K562 (cell line): ENCODE data around the gene KBTBD3. TPM values are rescaled to one million over a fixed set of nuclear protein-coding genes. Genes with fewer than 3 reads are reported as not detected.

ENCODE experiments used
- ATAC-seq: fragments of 200-7000 bp; cut with Tn5 transposase; 3 replicates; pipeline ENCODE4 v1.9.1; 2020; ENCODE audit warnings: moderate library complexity
- BruUV-seq: library from RNA; stranded (reverse); fragments of 400-500 nt; replicated peaks from 2 replicates; lab custom pipeline; 2021; lab: Mats Ljungman, UMichigan
- CTCF ChIA-PET: fragments of 300-600 bp; formaldehyde crosslinking; extraction: SDS; loops from one replicate; lab custom pipeline; 2021; ENCODE audit warnings: low intra/inter-chr PET ratio; lab: Yijun Ruan, JAX
- POLR2A ChIA-PET: fragments of 300-600, 350-650 bp; sonication (Branson Sonifier 250); formaldehyde crosslinking; extraction: SDS; loops from one replicate; lab custom pipeline; 2021; ENCODE audit warnings: antibody characterized with exemption, inconsistent platforms; lab: Yijun Ruan, JAX
- DNase-seq, 4 experiments: peaks; one replicate each; pipeline versions ENCODE4 v3.0.0 to v3.0.0-alpha.2; 2011 to 2018; ENCODE audit warnings: low spot score in 3 of 4, mixed read lengths in 3 of 4; ENCODE audit errors: extremely low read depth in 1 of 4
- FAIRE-seq: peaks from 2 replicates; lab custom pipeline; 2011; peaks lifted over from hg19 to GRCh38; lab: Jason Lieb, UNC
- H2AFZ ChIP-seq: 2 replicates; pipeline ENCODE4 v1.6.0; 2011; ENCODE audit warnings: low read depth, low read length, control low read depth, inconsistent platforms
- H3K27ac ChIP-seq: fragments of 200-600 bp; 3 replicates; pipeline ENCODE4 v1.8.0; 2011; ENCODE audit warnings: low read depth, mild to moderate bottlenecking, control low read depth, inconsistent platforms, low read length, moderate library complexity, mixed read lengths; ENCODE audit errors: extremely low read depth
- H3K27me3 ChIP-seq, 2 experiments: fragments of 300-600 bp in 1 of 2; 2 replicates in 1 of 2; 3 replicates in 1 of 2; pipeline versions ENCODE4 v1.6.0 to v1.8.0; 2011; ENCODE audit warnings: inconsistent platforms in 2 of 2, low read length in 2 of 2, mild to moderate bottlenecking in 1 of 2, mixed read lengths in 1 of 2, moderate library complexity in 1 of 2; ENCODE audit not compliant: control insufficient read depth in 2 of 2, insufficient read depth in 2 of 2
- H3K36me3 ChIP-seq: fragments of 300-600 bp; 3 replicates; pipeline ENCODE4 v1.8.0; 2011; ENCODE audit warnings: mild to moderate bottlenecking, low read length, inconsistent platforms; ENCODE audit not compliant: control insufficient read depth, insufficient read depth
- H3K4me1 ChIP-seq, 2 experiments: fragments of 200-600 bp in 1 of 2; replicated peaks in 1 of 2; 2 replicates in 1 of 2; 3 replicates in 1 of 2; pipeline versions ENCODE4 v1.5.1 to v1.8.0; 2011; ENCODE audit warnings: inconsistent platforms in 2 of 2, low read length in 2 of 2, mild to moderate bottlenecking in 1 of 2, mixed read lengths in 1 of 2, moderate library complexity in 1 of 2; ENCODE audit not compliant: control insufficient read depth in 2 of 2, insufficient read depth in 2 of 2
- H3K4me2 ChIP-seq: 2 replicates; pipeline ENCODE4 v1.6.1; 2011; ENCODE audit warnings: low read length, control low read depth, inconsistent platforms, mixed read lengths; ENCODE audit not compliant: insufficient read depth
- H3K4me3 ChIP-seq: fragments of 200-600 bp; sonication (generic), shearing (Covaris generic); 2 replicates; pipeline ENCODE4 v1.5.1; 2016; ENCODE audit warnings: control low read depth, inconsistent platforms
- H3K79me2 ChIP-seq: fragments of 200-600 bp; 3 replicates; pipeline ENCODE4 v1.8.0; 2011; ENCODE audit warnings: low read length, inconsistent platforms; ENCODE audit not compliant: control insufficient read depth, insufficient read depth
- H3K9ac ChIP-seq, 2 experiments: 2 replicates each; pipeline versions ENCODE4 v1.6.0 to v1.6.1; 2011; ENCODE audit warnings: low read depth in 2 of 2, low read length in 2 of 2, control low read depth in 1 of 2, inconsistent platforms in 1 of 2, mild to moderate bottlenecking in 1 of 2, mixed read lengths in 1 of 2; ENCODE audit not compliant: insufficient read depth in 1 of 2
- H3K9me1 ChIP-seq: one replicate; pipeline ENCODE4 v1.6.0; 2011; ENCODE audit warnings: inconsistent platforms, mild to moderate bottlenecking, low read length, moderate library complexity; ENCODE audit not compliant: control insufficient read depth, insufficient read depth
- H3K9me3 ChIP-seq: replicated peaks from 2 replicates; pipeline ENCODE4 v1.5.1; 2011; ENCODE audit warnings: low read depth, low read length, inconsistent platforms; ENCODE audit not compliant: control insufficient read depth, insufficient read depth
- H4K20me1 ChIP-seq: replicated peaks from 2 replicates; pipeline ENCODE4 v1.6.1; 2011; ENCODE audit warnings: low read length, inconsistent platforms, mixed read lengths; ENCODE audit not compliant: control insufficient read depth, insufficient read depth
- CXXC5 ChIP-seq: fragments of 250-450 bp; sonication (Bioruptor Pico); IDR thresholded peaks from 2 replicates; pipeline ENCODE4 v1.8.0; 2022; ENCODE audit warnings: inconsistent platforms, mild to moderate bottlenecking, moderate library complexity
- DIDO1 ChIP-seq: fragments of 450-650 bp; IDR thresholded peaks from 2 replicates; pipeline ENCODE4 v1.6.1; 2016; ENCODE audit warnings: low read depth, missing biosample characterization, missing genetic modification characterization
- FOXP1 ChIP-seq: sonication (generic); formaldehyde crosslinking; IDR thresholded peaks from 2 replicates; pipeline ENCODE4 v1.8.0; 2022; ENCODE audit warnings: mild to moderate bottlenecking, missing genetic modification reagents
- HNRNPK ChIP-seq: fragments of 200-400 bp; formaldehyde crosslinking; IDR thresholded peaks from one replicate; pipeline ENCODE4 v1.6.1; 2018; ENCODE audit warnings: mild to moderate bottlenecking, low read depth, low read length; ENCODE audit not compliant: poor library complexity, severe bottlenecking
- KLF16 ChIP-seq: IDR thresholded peaks from 2 replicates; pipeline ENCODE4 v1.6.1; 2016; ENCODE audit warnings: antibody characterized with exemption
- MAFK ChIP-seq: IDR thresholded peaks from 2 replicates; pipeline ENCODE4 v1.6.1; 2011; ENCODE audit warnings: low read length, improper control_type of control experiment
- POLR2G ChIP-seq: fragments of 200-400 bp; formaldehyde crosslinking; IDR thresholded peaks from 2 replicates; pipeline ENCODE4 v1.6.1; 2017; ENCODE audit warnings: low read depth, mild to moderate bottlenecking, antibody characterized with exemption, low read length, moderate library complexity
- RBBP5 ChIP-seq: fragments of 200-600 bp; sonication (generic); IDR thresholded peaks from 2 replicates; pipeline ENCODE4 v1.6.1; 2012; ENCODE audit warnings: borderline replicate concordance, mild to moderate bottlenecking, low read length, control low read depth, inconsistent platforms; ENCODE audit not compliant: insufficient read depth, poor library complexity, severe bottlenecking
- SREBF2 ChIP-seq: sonication (generic); formaldehyde crosslinking; IDR thresholded peaks from 2 replicates; pipeline ENCODE4 v1.4.0; 2020; ENCODE audit warnings: mild to moderate bottlenecking, missing genetic modification reagents
- U2AF1 ChIP-seq: fragments of 200-400 bp; formaldehyde crosslinking; optimal IDR thresholded peaks from 2 replicates; pipeline ENCODE3; 2017; ENCODE audit warnings: mild to moderate bottlenecking, low read depth, low read length, moderate library complexity
- ZNF23 ChIP-seq: fragments of 250-450 bp; sonication (Bioruptor Pico); IDR thresholded peaks from 2 replicates; pipeline ENCODE4 v1.4.0; 2020; ENCODE audit warnings: mild to moderate bottlenecking
- WGBS: fragments of 100-300 bp; shearing (Covaris generic); methylation state at CpG from one replicate; pipeline ENCODE4 v1.1.6; 2016; ENCODE audit warnings: low coverage, mixed read lengths; ENCODE audit not compliant: insufficient coverage; ENCODE audit errors: missing lambda C conversion rate; 5-methylcytosine and 5-hydroxymethylcytosine counted together
- in situ Hi-C: fragments of 300-500 bp; cut with MboI; formaldehyde crosslinking; loops from 4 replicates; pipeline ENCODE4 v1.15.0; 2018; ENCODE audit warnings: inconsistent platforms, mixed read lengths
- intact Hi-C: fragments of 100-400 bp; cut with micrococcal nuclease; formaldehyde crosslinking; loops from 2 replicates; pipeline ENCODE4 v1.14.2; 2022
- polyA plus RNA-seq, 8 experiments: library from polyadenylated mRNA; depleted of rRNA in 4 of 8; stranded (reverse) in 5 of 8; unstranded in 3 of 8; fragments of >200 nt; fragmentation: Nextera tagmentation in 2 of 8; fragmentation: Illumina TruSeq in 1 of 8; extraction: Ambion mirVana in 2 of 8; extraction: Trizol in 1 of 8; gene quantifications; 2 replicates each; pipeline versions ENCODE4 v1.2.1 to v1.2.3, GENCODE V29; 2011 to 2014; ENCODE audit warnings: inconsistent platforms in 1 of 8, missing spikeins in 1 of 8
- total RNA-seq, 7 experiments: library from RNA; depleted of rRNA in 6 of 7; stranded (reverse); fragments of >200 nt in 6 of 7; fragmentation: Illumina TruSeq in 2 of 7; extraction: Trizol in 2 of 7; gene quantifications; 2 replicates each; pipeline versions ENCODE4 v1.2.1 to v1.2.3, GENCODE V29; 2011 to 2021; ENCODE audit warnings: low replicate concordance in 1 of 7
- TF ChIP-seq, protein P1 (sequence below): sonication (generic); IDR thresholded peaks from 2 replicates; pipeline ENCODE4 v1.6.1; 2016
- TF ChIP-seq, protein P2 (sequence below): fragments of 250-450 bp; sonication (Bioruptor Pico); IDR thresholded peaks from 2 replicates; pipeline ENCODE4 v1.8.0; 2021; ENCODE audit warnings: borderline replicate concordance, mild to moderate bottlenecking, moderate library complexity; ENCODE audit not compliant: poor library complexity, severe bottlenecking
- TF ChIP-seq, protein P3 (sequence below): sonication (generic); formaldehyde crosslinking; IDR thresholded peaks from 2 replicates; pipeline ENCODE4 v1.8.0; 2022; ENCODE audit warnings: missing genetic modification reagents, mild to moderate bottlenecking, borderline replicate concordance

Gene KBTBD3
- total and polyA plus RNA-seq, 9 of the 15 experiments (the other 6 are each of a cell fraction or from before 2014, with no cell fraction given), result 4.2 to 31.2 (median 6.4) TPM

DNA sequence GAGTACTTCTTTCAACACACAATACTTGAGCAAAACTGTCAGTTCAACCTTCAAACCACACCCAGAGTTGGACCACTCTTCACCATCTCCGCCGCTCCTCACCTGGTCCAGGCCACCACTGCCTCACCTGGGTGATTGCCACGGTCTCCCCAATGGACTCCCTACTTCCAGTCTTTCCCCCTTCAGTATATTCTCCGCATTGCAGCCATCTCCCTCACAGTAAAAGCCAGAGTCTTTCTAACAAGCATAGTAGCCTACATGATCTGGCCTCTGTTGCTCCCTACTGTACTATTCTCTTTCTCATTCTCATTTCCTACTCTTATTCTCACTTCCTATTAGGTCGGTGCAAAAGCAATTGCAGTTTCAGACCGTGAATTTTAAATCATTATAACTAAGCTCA is 28.8 kb upstream of the KBTBD3 start:
- no peak for DNase-seq
- Histone ChIP-seq H3K27me3 (peaks cover 0 to 3% of the 10 kb centered on the region in 2 experiments; a peak in 1 of 5 replicates), H4K20me1 (no peaks in the 10 kb centered on the region), H3K36me3 (no peaks in the 10 kb centered on the region), H3K4me3 (no peak overlapping the region), H3K4me1 (no peaks in the 10 kb centered on the region), H3K27ac (no peak overlapping the region), H3K4me2 (no peak overlapping the region), H3K9ac (no peak overlapping the region), H2AFZ (no peak overlapping the region), H3K9me1 (no peaks in the 10 kb centered on the region), H3K9me3 (no peaks in the 10 kb centered on the region), H3K79me2 (no peaks in the 10 kb centered on the region)
- intact Hi-C loops, result no loop called here
- ChIA-PET POLR2A (no interaction called here), CTCF (no interaction called here)
- 0% methylated on average over 6 of the region's 6 CpGs for WGBS
- in situ Hi-C loops, result no loop called here
- TF ChIP-seq HNRNPK (no peak), MAFK (no peak), KLF16 (no peak), SREBF2 (CRISPR knock-in tag) (no peak)
- TF ChIP-seq, protein P1, sequence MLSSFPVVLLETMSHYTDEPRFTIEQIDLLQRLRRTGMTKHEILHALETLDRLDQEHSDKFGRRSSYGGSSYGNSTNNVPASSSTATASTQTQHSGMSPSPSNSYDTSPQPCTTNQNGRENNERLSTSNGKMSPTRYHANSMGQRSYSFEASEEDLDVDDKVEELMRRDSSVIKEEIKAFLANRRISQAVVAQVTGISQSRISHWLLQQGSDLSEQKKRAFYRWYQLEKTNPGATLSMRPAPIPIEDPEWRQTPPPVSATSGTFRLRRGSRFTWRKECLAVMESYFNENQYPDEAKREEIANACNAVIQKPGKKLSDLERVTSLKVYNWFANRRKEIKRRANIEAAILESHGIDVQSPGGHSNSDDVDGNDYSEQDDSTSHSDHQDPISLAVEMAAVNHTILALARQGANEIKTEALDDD, result no peak
- no peak for FAIRE-seq
- ATAC-seq, result no peak
- BruUV-seq, result no TSS peak

DNA sequence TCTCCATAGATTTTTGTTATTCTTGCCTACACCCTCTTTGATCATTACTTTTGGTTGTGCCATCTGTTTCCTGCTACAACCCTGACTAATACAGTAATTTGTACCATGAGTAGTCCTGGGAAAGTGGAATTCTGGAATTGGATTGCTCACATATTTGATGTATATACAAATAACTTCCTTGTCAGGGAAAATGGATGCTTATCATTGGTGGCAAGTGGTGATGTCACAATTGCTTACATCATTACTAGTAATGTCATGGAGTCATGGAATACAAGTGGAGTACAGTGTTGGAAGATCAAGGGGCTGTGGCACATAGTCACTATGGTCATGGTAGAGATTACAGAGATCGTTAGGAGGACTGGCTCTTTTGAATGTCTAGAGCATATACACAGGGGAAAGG is 24.7 kb upstream of the KBTBD3 start:
- Histone ChIP-seq H3K27ac (no peak overlapping the region), H3K9ac (no peak overlapping the region), H2AFZ (no peak overlapping the region), H3K27me3 (no peaks in the 10 kb centered on the region), H3K79me2 (no peaks in the 10 kb centered on the region), H3K4me2 (no peak overlapping the region), H3K9me1 (no peaks in the 10 kb centered on the region), H3K4me1 (no peaks in the 10 kb centered on the region), H3K4me3 (no peak overlapping the region), H3K9me3 (no peaks in the 10 kb centered on the region), H3K36me3 (peaks cover 14% of the 10 kb centered on the region), H4K20me1 (no peaks in the 10 kb centered on the region)
- in situ Hi-C loops, result no loop called here
- FAIRE-seq (no peak), DNase-seq (no peak), ATAC-seq (no peak)
- no TSS peak for BruUV-seq
- intact Hi-C loops, result no loop called here
- ChIA-PET CTCF (no interaction called here), POLR2A (interaction anchor here (0.9 kb wide), 1 partner anchor 1836 kb away, joined by 3 read pairs; no protein-coding TSS in a partner anchor)
- WGBS, result 5% methylated on average over 1 of the region's 1 CpG
- TF ChIP-seq FOXP1 (CRISPR knock-in tag) (no peak), ZNF23 (CRISPR knock-in tag) (no peak), CXXC5 (CRISPR knock-in tag) (no peak), U2AF1 (no peak), POLR2G (no peak), RBBP5 (no peak), DIDO1 (tag) (no peak)
- TF ChIP-seq, protein P2, sequence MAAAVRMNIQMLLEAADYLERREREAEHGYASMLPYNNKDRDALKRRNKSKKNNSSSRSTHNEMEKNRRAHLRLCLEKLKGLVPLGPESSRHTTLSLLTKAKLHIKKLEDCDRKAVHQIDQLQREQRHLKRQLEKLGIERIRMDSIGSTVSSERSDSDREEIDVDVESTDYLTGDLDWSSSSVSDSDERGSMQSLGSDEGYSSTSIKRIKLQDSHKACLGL, result no peak
- TF ChIP-seq, protein P3, sequence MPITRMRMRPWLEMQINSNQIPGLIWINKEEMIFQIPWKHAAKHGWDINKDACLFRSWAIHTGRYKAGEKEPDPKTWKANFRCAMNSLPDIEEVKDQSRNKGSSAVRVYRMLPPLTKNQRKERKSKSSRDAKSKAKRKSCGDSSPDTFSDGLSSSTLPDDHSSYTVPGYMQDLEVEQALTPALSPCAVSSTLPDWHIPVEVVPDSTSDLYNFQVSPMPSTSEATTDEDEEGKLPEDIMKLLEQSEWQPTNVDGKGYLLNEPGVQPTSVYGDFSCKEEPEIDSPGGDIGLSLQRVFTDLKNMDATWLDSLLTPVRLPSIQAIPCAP (CRISPR knock-in tag), result no peak
